ENCODE measurements around the gene MYRF. TPM values are rescaled to one million over a fixed set of nuclear protein-coding genes. Genes with fewer than 3 reads are reported as not detected.

Gene MYRF
- total RNA-seq, 1 donor from 2014 or later: 39.5 TPM

- TF ChIP-seq, protein P1, sequence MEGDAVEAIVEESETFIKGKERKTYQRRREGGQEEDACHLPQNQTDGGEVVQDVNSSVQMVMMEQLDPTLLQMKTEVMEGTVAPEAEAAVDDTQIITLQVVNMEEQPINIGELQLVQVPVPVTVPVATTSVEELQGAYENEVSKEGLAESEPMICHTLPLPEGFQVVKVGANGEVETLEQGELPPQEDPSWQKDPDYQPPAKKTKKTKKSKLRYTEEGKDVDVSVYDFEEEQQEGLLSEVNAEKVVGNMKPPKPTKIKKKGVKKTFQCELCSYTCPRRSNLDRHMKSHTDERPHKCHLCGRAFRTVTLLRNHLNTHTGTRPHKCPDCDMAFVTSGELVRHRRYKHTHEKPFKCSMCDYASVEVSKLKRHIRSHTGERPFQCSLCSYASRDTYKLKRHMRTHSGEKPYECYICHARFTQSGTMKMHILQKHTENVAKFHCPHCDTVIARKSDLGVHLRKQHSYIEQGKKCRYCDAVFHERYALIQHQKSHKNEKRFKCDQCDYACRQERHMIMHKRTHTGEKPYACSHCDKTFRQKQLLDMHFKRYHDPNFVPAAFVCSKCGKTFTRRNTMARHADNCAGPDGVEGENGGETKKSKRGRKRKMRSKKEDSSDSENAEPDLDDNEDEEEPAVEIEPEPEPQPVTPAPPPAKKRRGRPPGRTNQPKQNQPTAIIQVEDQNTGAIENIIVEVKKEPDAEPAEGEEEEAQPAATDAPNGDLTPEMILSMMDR (IDR thresholded peaks at IDR 0.05; ENCODE audit: insufficient read depth, low read depth, low read length): no peak
- no peak for TF ChIP-seq EZH2 (IDR thresholded peaks at IDR 0.05; ENCODE audit: insufficient read depth, low read length)
- H3K4me3 ChIP-seq (ENCODE audit: insufficient read depth, low read depth, low read length): peak overlapping the region; percentile 83
- H3K9ac ChIP-seq (ENCODE audit: low read length): peak overlapping the region; percentile 86
- H3K4me2 ChIP-seq (ENCODE audit: low read length): peak overlapping the region; percentile 89
- H3K9me3 ChIP-seq (ENCODE audit: insufficient read depth, low read depth, low read length): no peaks in the 10 kb centered on the region
- peaks cover 71% of the 10 kb centered on the region for H3K79me2 ChIP-seq (ENCODE audit: insufficient read depth, low read length)
- H3K4me1 Mint-ChIP-seq (ENCODE audit: low read depth, unreplicated experiment): peaks cover 25% of the 10 kb centered on the region
- H3K27ac Mint-ChIP-seq (ENCODE audit: unreplicated experiment): no peak overlapping the region
- peaks cover 63% of the 10 kb centered on the region for H4K20me1 ChIP-seq (ENCODE audit: insufficient read depth, low read length)
- no peaks in the 10 kb centered on the region for H3K27me3 ChIP-seq (ENCODE audit: insufficient read depth, low read length)
- DNase-seq (ENCODE audit: low read depth) (peak; percentile 28), FAIRE-seq (no peak)
- peaks cover 2% of the 10 kb centered on the region for H3K36me3 Mint-ChIP-seq (ENCODE audit: low read depth, unreplicated experiment)
- peaks cover 48% of the 10 kb centered on the region for H3K4me1 ChIP-seq (ENCODE audit: insufficient read depth, low read length)
- H2AFZ ChIP-seq (ENCODE audit: low read depth, low read length): no peak overlapping the region
- H3K27me3 Mint-ChIP-seq (ENCODE audit: low read depth, unreplicated experiment): no peaks in the 10 kb centered on the region
- no peaks in the 10 kb centered on the region for H3K36me3 ChIP-seq (ENCODE audit: insufficient read depth, low read length)
- H3K9me3 Mint-ChIP-seq (ENCODE audit: unreplicated experiment): peaks cover 1% of the 10 kb centered on the region
- peak overlapping the region; percentile 92 for H3K4me3 Mint-ChIP-seq (ENCODE audit: unreplicated experiment)
- H3K27ac ChIP-seq (ENCODE audit: low read depth, low read length): no peak overlapping the region
These were observed 78.0 kb downstream of the MYRF start for GRCh38 chr11:61830237-61831105.

GRCh38 chr11:61832207-61832606 is 79.8 kb downstream of the MYRF start:
- no peaks in the 10 kb centered on the region for H3K27me3 Mint-ChIP-seq (ENCODE audit: low read depth, unreplicated experiment)
- H3K4me1 Mint-ChIP-seq (ENCODE audit: low read depth, unreplicated experiment): peaks cover 18% of the 10 kb centered on the region
- H3K27ac ChIP-seq (ENCODE audit: low read depth, low read length): no peak overlapping the region
- H4K20me1 ChIP-seq (ENCODE audit: insufficient read depth, low read length): peaks cover 79% of the 10 kb centered on the region
- peak overlapping the region; percentile 89 for H3K4me2 ChIP-seq (ENCODE audit: low read length)
- no peaks in the 10 kb centered on the region for H3K9me3 ChIP-seq (ENCODE audit: insufficient read depth, low read depth, low read length)
- H3K79me2 ChIP-seq (ENCODE audit: insufficient read depth, low read length): peaks cover 89% of the 10 kb centered on the region
- H3K4me3 ChIP-seq (ENCODE audit: insufficient read depth, low read depth, low read length): no peak overlapping the region
- peaks cover 44% of the 10 kb centered on the region for H3K4me1 ChIP-seq (ENCODE audit: insufficient read depth, low read length)
- TF ChIP-seq, protein P1 (IDR thresholded peaks at IDR 0.05; ENCODE audit: insufficient read depth, low read depth, low read length): no peak
- no peak for TF ChIP-seq EZH2 (IDR thresholded peaks at IDR 0.05; ENCODE audit: insufficient read depth, low read length)
- H2AFZ ChIP-seq (ENCODE audit: low read depth, low read length): no peak overlapping the region
- H3K36me3 Mint-ChIP-seq (ENCODE audit: low read depth, unreplicated experiment): peaks cover 6% of the 10 kb centered on the region
- no peak overlapping the region for H3K9ac ChIP-seq (ENCODE audit: low read length)
- no peaks in the 10 kb centered on the region for H3K36me3 ChIP-seq (ENCODE audit: insufficient read depth, low read length)
- no peak overlapping the region for H3K27ac Mint-ChIP-seq (ENCODE audit: unreplicated experiment)
- peaks cover 3% of the 10 kb centered on the region for H3K9me3 Mint-ChIP-seq (ENCODE audit: unreplicated experiment)
- H3K4me3 Mint-ChIP-seq (ENCODE audit: unreplicated experiment): no peak overlapping the region
- DNase-seq (ENCODE audit: low read depth) (no peak), FAIRE-seq (no peak)
- H3K27me3 ChIP-seq (ENCODE audit: insufficient read depth, low read length): no peaks in the 10 kb centered on the region

- Histone ChIP-seq H3K9ac (ENCODE audit: low read length) (no peak overlapping the region), H3K79me2 (ENCODE audit: insufficient read depth, low read length) (peaks cover 90% of the 10 kb centered on the region), H3K9me3 (ENCODE audit: insufficient read depth, low read depth, low read length) (no peaks in the 10 kb centered on the region), H3K4me3 (ENCODE audit: insufficient read depth, low read depth, low read length) (no peak overlapping the region), H2AFZ (ENCODE audit: low read depth, low read length) (no peak overlapping the region), H4K20me1 (ENCODE audit: insufficient read depth, low read length) (peaks cover 85% of the 10 kb centered on the region), H3K27ac (ENCODE audit: low read depth, low read length) (no peak overlapping the region), H3K36me3 (ENCODE audit: insufficient read depth, low read length) (no peaks in the 10 kb centered on the region), H3K27me3 (ENCODE audit: insufficient read depth, low read length) (no peaks in the 10 kb centered on the region), H3K4me1 (ENCODE audit: insufficient read depth, low read length) (peaks cover 40% of the 10 kb centered on the region), H3K4me2 (ENCODE audit: low read length) (no peak overlapping the region)
- Mint-ChIP-seq H3K4me1 (ENCODE audit: low read depth, unreplicated experiment) (peaks cover 17% of the 10 kb centered on the region), H3K27ac (ENCODE audit: unreplicated experiment) (no peak overlapping the region), H3K4me3 (ENCODE audit: unreplicated experiment) (no peak overlapping the region), H3K9me3 (ENCODE audit: unreplicated experiment) (peaks cover 3% of the 10 kb centered on the region), H3K27me3 (ENCODE audit: low read depth, unreplicated experiment) (no peaks in the 10 kb centered on the region), H3K36me3 (ENCODE audit: low read depth, unreplicated experiment) (peaks cover 6% of the 10 kb centered on the region)
- TF ChIP-seq EZH2 (IDR thresholded peaks at IDR 0.05; ENCODE audit: insufficient read depth, low read length): no peak
- TF ChIP-seq, protein P1 (IDR thresholded peaks at IDR 0.05; ENCODE audit: insufficient read depth, low read depth, low read length): no peak
- FAIRE-seq (no peak), DNase-seq (ENCODE audit: low read depth) (no peak)
These were observed 80.3 kb downstream of the MYRF start for GRCh38 chr11:61832754-61833153.
